Duodenal mucosa (tissue), 2 donors: ENCODE measurements around the gene HERPUD2.
"Not testable (repeated sequence)": the region's sequence is repeated elsewhere in the genome, so short reads cannot be mapped to it uniquely, and the experiment has no call there.

Experiments used
- H3K27ac ChIP-seq: one replicate; pipeline ENCODE4 v1.7.0; 2013; ENCODE audit warnings: low read depth, low read length
- H3K27me3 ChIP-seq, 2 donors: one replicate each; pipeline ENCODE4 v1.7.0; 2013; ENCODE audit warnings: low read length in 2 of 2, control low read depth in 1 of 2; ENCODE audit not compliant: insufficient read depth in 2 of 2, control insufficient read depth in 1 of 2
- H3K36me3 ChIP-seq, 2 donors: one replicate each; pipeline ENCODE4 v1.7.0; 2013; ENCODE audit warnings: low read length in 2 of 2, control low read depth in 1 of 2; ENCODE audit not compliant: insufficient read depth in 2 of 2, control insufficient read depth in 1 of 2
- H3K4me1 ChIP-seq, 2 donors: one replicate each; pipeline ENCODE4 v1.7.0; 2013; ENCODE audit warnings: low read length in 2 of 2, control low read depth in 1 of 2; ENCODE audit not compliant: insufficient read depth in 2 of 2, control insufficient read depth in 1 of 2
- H3K4me3 ChIP-seq, 2 donors: one replicate each; pipeline ENCODE4 v1.7.0; 2013; ENCODE audit warnings: low read length in 2 of 2, low read depth in 1 of 2
- H3K9ac ChIP-seq, 2 donors: one replicate each; pipeline ENCODE4 v1.7.0; 2013; ENCODE audit warnings: low read length in 2 of 2, low read depth in 1 of 2
- H3K9me3 ChIP-seq, 2 donors: one replicate each; pipeline ENCODE4 v1.7.0; 2013; ENCODE audit warnings: low read length in 2 of 2, control low read depth in 1 of 2; ENCODE audit not compliant: control insufficient read depth in 1 of 2

Gene HERPUD2

GRCh38 chr7:35593899-35594298, 101.0 kb downstream of the HERPUD2 start:
- Histone ChIP-seq H3K4me3 (no peak overlapping the region), H3K9ac (no peak overlapping the region), H3K36me3 (no peaks in the 10 kb centered on the region), H3K4me1 (no peaks in the 10 kb centered on the region), H3K27me3 (no peaks in the 10 kb centered on the region), H3K27ac (no peak overlapping the region), H3K9me3 (no peaks in the 10 kb centered on the region)

GRCh38 chr7:35588647-35589046, 106.3 kb downstream of the HERPUD2 start:
- H3K4me3 ChIP-seq = no peak overlapping the region
- H3K9me3 ChIP-seq = no peaks in the 10 kb centered on the region
- H3K27me3 ChIP-seq = no peaks in the 10 kb centered on the region
- H3K4me1 ChIP-seq = no peaks in the 10 kb centered on the region
- no peak overlapping the region for H3K9ac ChIP-seq
- H3K27ac ChIP-seq = no peak overlapping the region
- no peaks in the 10 kb centered on the region for H3K36me3 ChIP-seq

GRCh38 chr7:35584990-35585389, 109.9 kb downstream of the HERPUD2 start:
- no peaks in the 10 kb centered on the region for H3K27me3 ChIP-seq
- H3K4me3 ChIP-seq = no peak overlapping the region
- no peak overlapping the region for H3K9ac ChIP-seq
- H3K9me3 ChIP-seq = no peaks in the 10 kb centered on the region
- H3K27ac ChIP-seq = no peak overlapping the region
- no peaks in the 10 kb centered on the region for H3K4me1 ChIP-seq
- no peaks in the 10 kb centered on the region for H3K36me3 ChIP-seq

- H3K27ac ChIP-seq, H3K36me3 ChIP-seq, H3K4me3 ChIP-seq, H3K27me3 ChIP-seq, H3K9ac ChIP-seq, H3K9me3 ChIP-seq, H3K4me1 ChIP-seq: not testable (repeated sequence)
Measured at GRCh38 chr7:35584533-35584932, 110.4 kb downstream of the HERPUD2 start.
